CD14-positive monocyte (primary cell): ENCODE results near the gene TPD52L1. TPM values are rescaled to one million over a fixed set of nuclear protein-coding genes. Genes with fewer than 3 reads are reported as not detected.

ENCODE experiments used
- DNase-seq, 3 donors: peaks; one replicate each; pipeline ENCODE4 v3.0.0-alpha.2; 2011 to 2022
- H2AFZ ChIP-seq: 2 replicates; pipeline ENCODE4 v1.6.0; 2012; ENCODE audit warnings: mild to moderate bottlenecking, low read depth, low read length, inconsistent platforms; ENCODE audit not compliant: insufficient read depth, poor library complexity, severe bottlenecking
- H3K27ac ChIP-seq, 2 donors: 1 replicate in 1 of 2; 2 replicates in 1 of 2; pipeline ENCODE4 v1.5.1; 2012 to 2013; ENCODE audit warnings: low read length in 2 of 2, control low read depth in 1 of 2, inconsistent platforms in 1 of 2, low read depth in 1 of 2, mild to moderate bottlenecking in 1 of 2
- H3K27me3 ChIP-seq, 2 donors: one replicate each; pipeline versions ENCODE4 v1.6.0 to v1.6.1; 2011 to 2013; ENCODE audit warnings: low read length in 2 of 2; ENCODE audit not compliant: control insufficient read depth in 2 of 2, insufficient read depth in 2 of 2
- H3K36me3 ChIP-seq, 2 donors: replicated peaks in 1 of 2; 1 replicate in 1 of 2; 2 replicates in 1 of 2; pipeline versions ENCODE4 v1.5.1 to v1.6.1; 2012 to 2013; ENCODE audit warnings: low read length in 2 of 2, control low read depth in 1 of 2, inconsistent platforms in 1 of 2, mild to moderate bottlenecking in 1 of 2; ENCODE audit not compliant: insufficient read depth in 2 of 2, control insufficient read depth in 1 of 2
- H3K4me1 ChIP-seq, 2 donors: 1 replicate in 1 of 2; 2 replicates in 1 of 2; pipeline versions ENCODE4 v1.5.1 to v1.6.1; 2012 to 2013; ENCODE audit warnings: low read length in 2 of 2, control low read depth in 1 of 2, inconsistent platforms in 1 of 2, mild to moderate bottlenecking in 1 of 2, moderate library complexity in 1 of 2; ENCODE audit not compliant: insufficient read depth in 2 of 2, control insufficient read depth in 1 of 2
- H3K4me2 ChIP-seq: replicated peaks from 2 replicates; pipeline ENCODE3; 2012; ENCODE audit warnings: low read length, moderate library complexity, mild to moderate bottlenecking; ENCODE audit not compliant: poor library complexity, severe bottlenecking; ENCODE audit errors: extremely low read depth
- H3K4me3 ChIP-seq, 3 experiments: fragments of 200-600 bp in 1 of 3; sonication (generic) in 1 of 3; replicated peaks in 1 of 3; 1 replicate in 2 of 3; 2 replicates in 1 of 3; pipeline ENCODE4 v1.5.1; 2011 to 2013; ENCODE audit warnings: low read length in 3 of 3, mild to moderate bottlenecking in 3 of 3, control low read depth in 2 of 3, low read depth in 2 of 3, inconsistent platforms in 1 of 3, moderate library complexity in 1 of 3
- H3K79me2 ChIP-seq: 2 replicates; pipeline ENCODE4 v1.6.0; 2012; ENCODE audit warnings: mild to moderate bottlenecking, control low read depth, inconsistent platforms, low read length, moderate library complexity; ENCODE audit not compliant: insufficient read depth
- H3K9ac ChIP-seq: 2 replicates; pipeline ENCODE4 v1.6.0; 2017; ENCODE audit warnings: low read length, mild to moderate bottlenecking; ENCODE audit not compliant: insufficient read depth, poor library complexity, severe bottlenecking
- H3K9me3 ChIP-seq, 2 donors: replicated peaks in 1 of 2; 1 replicate in 1 of 2; 2 replicates in 1 of 2; pipeline versions ENCODE4 v1.5.1 to v1.6.1; 2012 to 2013; ENCODE audit warnings: low read length in 2 of 2, control low read depth in 1 of 2; ENCODE audit not compliant: control insufficient read depth in 1 of 2, insufficient read depth in 1 of 2
- H4K20me1 ChIP-seq: 2 replicates; pipeline ENCODE4 v1.6.0; 2012; ENCODE audit warnings: mild to moderate bottlenecking, low read length, control low read depth, moderate library complexity; ENCODE audit not compliant: insufficient read depth
- H3K27ac Mint-ChIP-seq, 7 donors: one replicate each; pipeline ENCODE4 v1.8.0; 2020; ENCODE audit warnings: mild to moderate bottlenecking in 7 of 7, mixed read lengths in 7 of 7, moderate library complexity in 6 of 7, inconsistent platforms in 2 of 7
- H3K27me3 Mint-ChIP-seq, 3 donors: one replicate each; pipeline ENCODE4 v1.8.0; 2021 to 2022; ENCODE audit warnings: low read depth in 3 of 3, mild to moderate bottlenecking in 3 of 3, mixed read lengths in 3 of 3, moderate library complexity in 3 of 3, inconsistent platforms in 1 of 3
- H3K36me3 Mint-ChIP-seq, 2 donors: one replicate each; pipeline ENCODE4 v1.8.0; 2020; ENCODE audit warnings: mixed read lengths in 2 of 2, inconsistent platforms in 1 of 2, mild to moderate bottlenecking in 1 of 2
- H3K4me1 Mint-ChIP-seq: one replicate; pipeline ENCODE4 v1.8.0; 2020; ENCODE audit warnings: mild to moderate bottlenecking, mixed read lengths
- H3K4me3 Mint-ChIP-seq, 2 donors: one replicate each; pipeline ENCODE4 v1.8.0; 2020; ENCODE audit warnings: mild to moderate bottlenecking in 2 of 2, mixed read lengths in 2 of 2, moderate library complexity in 1 of 2
- H3K9me3 Mint-ChIP-seq, 7 donors: one replicate each; pipeline ENCODE4 v1.8.0; 2020 to 2022; ENCODE audit warnings: mixed read lengths in 7 of 7, mild to moderate bottlenecking in 6 of 7, moderate library complexity in 6 of 7, inconsistent platforms in 2 of 7
- CTCF ChIP-seq: fragments of 200-600 bp; IDR thresholded peaks from one replicate; pipeline ENCODE4 v1.8.0; 2022; ENCODE audit warnings: antibody characterized with exemption, mild to moderate bottlenecking
- WGBS: methylation state at CpG from one replicate; pipeline ENCODE4 v1.1.5; 2013; ENCODE audit warnings: missing lambda C conversion rate; ENCODE audit not compliant: insufficient coverage; 5-methylcytosine and 5-hydroxymethylcytosine counted together
- intact Hi-C, 2 donors: fragments of 100-400 bp; cut with micrococcal nuclease; formaldehyde crosslinking; loops; one replicate each; pipeline versions ENCODE4 v1.15.0 to v1.15.1; 2023
- polyA plus RNA-seq, 3 donors: library from polyadenylated mRNA; depleted of rRNA in 1 of 3; unstranded in 2 of 3; stranded (reverse) in 1 of 3; fragments of 300-500 nt in 2 of 3; fragments of >200 nt in 1 of 3; fragmentation: Illumina TruSeq in 2 of 3; gene quantifications; 1 replicate in 2 of 3; 2 replicates in 1 of 3; pipeline ENCODE4 v1.2.3, GENCODE V29; 2012 to 2021

TPD52L1 gene
- polyA plus RNA-seq, 3 donors = not detected

- H3K4me3 Mint-ChIP-seq = no peak overlapping the region
- H3K36me3 ChIP-seq = no peaks in the 10 kb centered on the region
- H3K27me3 ChIP-seq = no peaks in the 10 kb centered on the region
- no peak overlapping the region for H3K9ac ChIP-seq
- H3K27me3 Mint-ChIP-seq = peaks cover 0 to 6% (median 5%) of the 10 kb centered on the region in 3 donors
- peaks cover 0 to 8% of the 10 kb centered on the region in 2 donors for H3K4me1 ChIP-seq
- no peaks in the 10 kb centered on the region for H3K36me3 Mint-ChIP-seq
- no peaks in the 10 kb centered on the region for H3K9me3 ChIP-seq
- intact Hi-C loops = no loop called here
- no peak overlapping the region for H3K27ac Mint-ChIP-seq
- H4K20me1 ChIP-seq = no peaks in the 10 kb centered on the region
- H3K27ac ChIP-seq = no peak overlapping the region
- no peak for TF ChIP-seq CTCF
- no peak overlapping the region for H3K4me2 ChIP-seq
- no peaks in the 10 kb centered on the region for H3K79me2 ChIP-seq
- DNase-seq = no peak
- WGBS = no CpG with 5 or more reads among the region's 3 CpGs
- H3K4me1 Mint-ChIP-seq = peaks cover 6% of the 10 kb centered on the region
- no peak overlapping the region for H2AFZ ChIP-seq
- H3K9me3 Mint-ChIP-seq = peaks cover 0 to 5% (median 0%) of the 10 kb centered on the region in 7 donors
- no peak overlapping the region for H3K4me3 ChIP-seq
These were observed 13.1 kb downstream of the TPD52L1 start for GRCh38 chr6:125166711-125167110.

GRCh38 chr6:125167579-125167978 is 14.0 kb downstream of the TPD52L1 start:
- Histone ChIP-seq H3K9me3 (no peaks in the 10 kb centered on the region), H4K20me1 (no peaks in the 10 kb centered on the region), H3K79me2 (no peaks in the 10 kb centered on the region), H3K27me3 (no peaks in the 10 kb centered on the region), H3K4me2 (no peak overlapping the region), H3K36me3 (no peaks in the 10 kb centered on the region), H3K9ac (no peak overlapping the region), H2AFZ (no peak overlapping the region), H3K4me3 (no peak overlapping the region), H3K4me1 (peaks cover 0 to 9% of the 10 kb centered on the region in 2 donors), H3K27ac (no peak overlapping the region)
- no peak for DNase-seq
- Mint-ChIP-seq H3K36me3 (no peaks in the 10 kb centered on the region), H3K27ac (no peak overlapping the region), H3K4me3 (no peak overlapping the region), H3K4me1 (peaks cover 6% of the 10 kb centered on the region), H3K27me3 (peaks cover 0 to 6% (median 5%) of the 10 kb centered on the region in 3 donors), H3K9me3 (peaks cover 0 to 5% (median 0%) of the 10 kb centered on the region in 7 donors)
- TF ChIP-seq CTCF = no peak
- no CpG with 5 or more reads among the region's 2 CpGs for WGBS
- intact Hi-C loops = no loop called here
